Activated naive CD8-positive, alpha-beta T cell treated with anti-CD3 and anti-CD28 coated beads, Interleukin-2, amount 10 ng/mL, durations not matched to agents 7 days and 5 days (primary cell): ENCODE measurements around the gene TAF7L. TPM values are rescaled to one million over a fixed set of nuclear protein-coding genes. Genes with fewer than 3 reads are reported as not detected.

ENCODE experiments used
- ATAC-seq: fragments of 150-1000 bp; cut with Tn5 transposase; one replicate; pipeline ENCODE4 v1.10.0; 2021; ENCODE audit warnings: low read depth, moderate library complexity
- POLR2A ChIA-PET: fragments of 350-600 bp; sonication (Branson Sonifier 250); formaldehyde crosslinking; loops from one replicate; lab custom pipeline; 2021; ENCODE audit warnings: antibody characterized with exemption; lab: Charles Lee
- DNase-seq: peaks from one replicate; pipeline ENCODE4 v3.0.0; 2021
- H3K27ac Mint-ChIP-seq: one replicate; pipeline ENCODE4 v1.8.0; 2022; ENCODE audit warnings: mild to moderate bottlenecking, mixed read lengths
- H3K27me3 Mint-ChIP-seq: one replicate; pipeline ENCODE4 v1.8.0; 2022; ENCODE audit warnings: mild to moderate bottlenecking, moderate library complexity, mixed read lengths
- H3K36me3 Mint-ChIP-seq: one replicate; pipeline ENCODE4 v1.8.0; 2021; ENCODE audit warnings: mild to moderate bottlenecking, mixed read lengths
- H3K4me1 Mint-ChIP-seq: one replicate; pipeline ENCODE4 v1.8.0; 2021; ENCODE audit warnings: mixed read lengths
- H3K4me3 Mint-ChIP-seq: one replicate; pipeline ENCODE4 v1.8.0; 2022; ENCODE audit warnings: mild to moderate bottlenecking, moderate library complexity, mixed read lengths
- H3K9me3 Mint-ChIP-seq: one replicate; pipeline ENCODE4 v1.8.0; 2021; ENCODE audit warnings: mixed read lengths
- total RNA-seq, 2 experiments: library from RNA; stranded (reverse); gene quantifications; one replicate each; pipeline ENCODE4 v1.2.3, GENCODE V29; 2021

Gene TAF7L
- total RNA-seq, 2 experiments from 2014 or later, result not detected

DNA sequence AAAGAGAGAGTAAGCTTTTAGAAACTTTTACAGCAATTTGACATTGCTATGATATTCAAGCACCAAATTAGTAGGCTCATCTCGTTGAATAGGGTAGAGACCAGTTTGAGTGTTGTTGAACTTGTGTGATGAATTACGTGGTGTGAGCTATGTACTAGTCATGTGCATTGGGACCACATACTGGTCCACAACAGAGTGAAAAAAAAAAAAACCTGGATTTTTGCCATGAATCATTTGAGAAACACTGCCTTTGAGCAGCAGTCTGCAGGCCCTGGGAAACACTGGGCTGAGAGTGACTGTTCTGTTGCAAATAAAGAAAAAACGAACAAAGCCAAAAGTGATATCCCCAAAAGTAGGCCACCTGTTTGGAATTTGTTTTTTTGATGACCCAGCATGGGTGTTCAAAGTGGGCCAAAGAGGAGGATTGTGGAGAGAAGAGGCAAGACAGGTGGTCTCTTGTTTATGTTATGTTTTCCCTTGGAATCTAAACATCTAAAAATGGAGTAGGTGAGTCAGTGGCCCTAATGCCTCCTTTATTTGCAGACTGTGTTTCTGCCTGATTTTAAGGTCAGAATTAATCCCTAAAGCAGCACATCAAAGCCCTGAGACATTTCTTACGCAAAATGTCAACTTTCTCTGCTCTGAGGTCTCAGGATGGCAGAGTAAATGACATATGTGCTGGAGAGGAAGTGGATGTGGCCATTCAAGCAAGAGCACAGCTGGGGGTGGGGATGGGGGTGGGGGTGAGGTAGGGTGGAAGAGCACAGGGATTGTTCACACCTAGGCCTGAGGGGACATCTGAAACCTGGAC, 33.5 kb downstream of the TAF7L start:
- DNase-seq (no peak), ATAC-seq (peak; percentile 72)
- Mint-ChIP-seq H3K27me3 (no peaks in the 10 kb centered on the region), H3K27ac (peak overlapping the region; percentile 87), H3K4me3 (peak overlapping the region; percentile 47), H3K9me3 (no peaks in the 10 kb centered on the region), H3K4me1 (peaks cover 12% of the 10 kb centered on the region), H3K36me3 (no peaks in the 10 kb centered on the region)
- POLR2A ChIA-PET, result interaction anchor here (0.7 to 1.0 kb wide), 2 partner anchors 91 to 95 kb away, joined by 3 read pairs; partner anchors contain the start of gene TIMM8A

DNA sequence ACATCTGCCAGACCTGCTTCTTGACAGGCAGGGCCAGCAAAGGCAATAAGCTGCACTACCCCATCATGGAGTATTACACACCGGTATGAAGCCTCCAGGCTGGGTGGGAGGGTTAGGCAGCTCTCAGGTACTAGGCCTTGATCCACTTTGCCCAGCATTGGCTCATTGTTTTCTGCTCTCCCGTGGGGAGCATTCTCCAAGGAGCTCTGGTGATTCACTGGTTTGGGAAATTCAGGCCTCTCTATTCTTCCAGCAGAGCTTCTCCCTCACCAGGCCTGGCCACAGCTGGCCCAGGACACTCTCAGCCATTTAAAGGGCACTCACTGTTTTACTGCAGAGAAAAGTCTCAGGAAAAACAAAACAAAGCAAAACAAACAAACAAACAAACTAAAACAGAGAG, 38.5 kb downstream of the TAF7L start:
- no peak overlapping the region for H3K4me3 Mint-ChIP-seq
- H3K27ac Mint-ChIP-seq, result no peak overlapping the region
- ATAC-seq, result no peak
- H3K36me3 Mint-ChIP-seq, result peaks cover 4% of the 10 kb centered on the region
- DNase-seq, result no peak
- peaks cover 5% of the 10 kb centered on the region for H3K4me1 Mint-ChIP-seq
- no peaks in the 10 kb centered on the region for H3K27me3 Mint-ChIP-seq
- POLR2A ChIA-PET, result no interaction called here
- no peaks in the 10 kb centered on the region for H3K9me3 Mint-ChIP-seq

DNA sequence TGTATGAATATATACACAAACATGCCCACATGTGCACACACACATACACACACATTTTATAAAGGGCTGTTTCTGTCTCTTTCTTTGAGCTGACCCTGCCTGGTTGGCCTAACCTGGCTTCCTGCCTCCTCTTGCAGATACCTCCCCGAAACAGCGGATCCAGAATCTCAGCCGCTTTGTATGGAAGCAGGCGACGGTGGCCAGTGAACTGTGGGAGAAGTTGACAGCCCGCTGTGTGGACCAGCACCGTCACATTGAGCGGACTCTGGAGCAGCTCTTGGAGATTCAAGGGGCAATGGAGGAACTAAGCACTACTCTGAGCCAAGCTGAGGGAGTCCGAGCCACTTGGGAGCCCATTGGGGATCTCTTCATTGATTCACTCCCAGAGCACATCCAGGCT, 49.6 kb downstream of the TAF7L start:
- Mint-ChIP-seq H3K4me3 (no peak overlapping the region), H3K36me3 (no peaks in the 10 kb centered on the region), H3K27ac (no peak overlapping the region), H3K27me3 (no peaks in the 10 kb centered on the region), H3K4me1 (no peaks in the 10 kb centered on the region), H3K9me3 (no peaks in the 10 kb centered on the region)
- ATAC-seq, result no peak
- no peak for DNase-seq
- POLR2A ChIA-PET, result no interaction called here

DNA sequence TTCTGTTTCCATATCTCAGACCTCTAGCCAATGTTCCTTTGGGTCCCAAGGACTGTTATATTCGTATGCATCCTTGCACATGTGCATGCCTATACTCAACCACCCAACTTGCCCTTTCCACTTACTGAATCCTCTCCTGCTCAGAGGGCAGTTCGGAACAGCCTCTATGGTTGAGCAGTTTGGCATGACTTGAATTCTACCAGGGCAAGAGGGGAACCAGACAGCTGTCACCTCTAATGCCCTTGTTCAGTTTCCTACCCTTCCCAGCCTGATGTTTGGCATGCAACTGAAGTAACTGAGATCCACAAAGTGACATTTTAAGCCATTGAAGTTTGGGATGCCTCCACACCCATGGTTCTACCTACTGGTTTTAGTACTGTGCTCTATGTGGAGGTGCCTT, 54.1 kb downstream of the TAF7L start:
- DNase-seq (no peak), ATAC-seq (no peak)
- no peaks in the 10 kb centered on the region for H3K27me3 Mint-ChIP-seq
- H3K27ac Mint-ChIP-seq, result no peak overlapping the region
- POLR2A ChIA-PET, result no interaction called here
- no peaks in the 10 kb centered on the region for H3K9me3 Mint-ChIP-seq
- H3K4me1 Mint-ChIP-seq, result no peaks in the 10 kb centered on the region
- no peak overlapping the region for H3K4me3 Mint-ChIP-seq
- H3K36me3 Mint-ChIP-seq, result no peaks in the 10 kb centered on the region

DNA sequence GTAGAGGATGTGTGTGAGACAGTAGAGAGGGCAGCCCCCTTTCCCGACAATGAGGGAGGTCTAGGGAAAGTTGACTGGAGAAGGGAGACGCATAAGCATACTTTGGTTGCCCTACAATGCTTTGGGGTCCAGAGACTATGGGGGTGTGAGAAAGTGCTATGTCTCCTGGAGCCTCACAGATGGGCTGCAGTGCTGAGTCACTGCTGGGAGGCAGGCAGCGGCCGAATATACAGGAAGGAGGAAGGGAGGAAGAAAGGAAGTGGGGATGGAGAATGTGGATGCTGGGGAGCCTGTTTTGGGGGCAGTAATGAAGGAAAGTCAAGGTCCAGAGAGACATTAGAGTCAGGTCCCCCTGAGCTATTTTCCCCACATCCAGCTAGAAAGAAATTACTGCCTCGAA, 58.8 kb downstream of the TAF7L start:
- POLR2A ChIA-PET, result no interaction called here
- ATAC-seq (no peak), DNase-seq (no peak)
- no peaks in the 10 kb centered on the region for H3K27me3 Mint-ChIP-seq
- H3K27ac Mint-ChIP-seq, result no peak overlapping the region
- H3K4me3 Mint-ChIP-seq, result no peak overlapping the region
- H3K4me1 Mint-ChIP-seq, result no peaks in the 10 kb centered on the region
- no peaks in the 10 kb centered on the region for H3K36me3 Mint-ChIP-seq
- H3K9me3 Mint-ChIP-seq, result no peaks in the 10 kb centered on the region

DNA sequence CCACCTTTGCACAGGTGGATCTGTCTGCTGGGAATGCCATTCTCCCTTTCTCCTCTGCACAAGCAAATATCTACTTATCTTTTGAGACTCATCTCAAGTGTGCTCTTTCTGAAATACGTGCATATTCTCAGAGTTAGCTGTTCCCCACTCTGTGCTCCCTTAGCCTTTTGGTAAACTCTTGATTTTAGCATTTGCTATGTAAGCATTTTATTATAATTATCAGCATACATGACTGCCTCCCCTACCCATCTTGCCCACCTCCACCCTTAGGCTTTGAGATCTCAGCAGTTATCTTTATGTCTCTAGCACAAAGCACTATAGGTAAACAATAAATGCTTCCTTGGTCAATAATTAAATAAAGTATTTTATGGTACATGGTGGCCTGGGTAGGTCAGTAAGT, 60.1 kb downstream of the TAF7L start:
- Mint-ChIP-seq H3K4me3 (no peak overlapping the region), H3K36me3 (no peaks in the 10 kb centered on the region)

DNA sequence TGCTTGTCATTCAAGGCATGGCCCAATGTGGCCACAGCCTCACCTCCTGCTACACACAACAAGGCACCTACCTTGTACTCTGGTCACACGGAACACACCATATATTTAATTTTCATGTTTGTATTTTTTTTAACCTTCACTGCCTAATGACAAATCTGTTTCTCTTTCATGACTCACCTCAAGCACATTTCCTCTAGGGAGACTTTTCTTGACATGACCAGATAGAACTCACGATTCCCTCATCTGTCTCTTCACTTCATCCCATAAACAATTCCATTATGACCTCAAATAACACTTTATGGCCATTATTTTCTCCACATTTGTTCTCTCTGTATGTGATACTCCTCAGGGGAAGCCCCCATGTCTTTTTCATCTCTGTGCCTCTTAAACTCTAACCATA, 60.5 kb downstream of the TAF7L start:
- POLR2A ChIA-PET, result no interaction called here
- ATAC-seq, result no peak
- no peaks in the 10 kb centered on the region for H3K4me1 Mint-ChIP-seq
- no peak overlapping the region for H3K27ac Mint-ChIP-seq
- DNase-seq, result no peak
- no peak overlapping the region for H3K4me3 Mint-ChIP-seq
- H3K9me3 Mint-ChIP-seq, result no peaks in the 10 kb centered on the region
- H3K27me3 Mint-ChIP-seq, result no peaks in the 10 kb centered on the region
- H3K36me3 Mint-ChIP-seq, result no peaks in the 10 kb centered on the region

More for the DNA sequence above, 60.1 kb downstream of the TAF7L start:
- DNase-seq (no peak), ATAC-seq (no peak)
- Mint-ChIP-seq H3K9me3 (no peaks in the 10 kb centered on the region), H3K4me1 (no peaks in the 10 kb centered on the region), H3K27ac (no peak overlapping the region), H3K27me3 (no peaks in the 10 kb centered on the region)
- POLR2A ChIA-PET, result no interaction called here

DNA sequence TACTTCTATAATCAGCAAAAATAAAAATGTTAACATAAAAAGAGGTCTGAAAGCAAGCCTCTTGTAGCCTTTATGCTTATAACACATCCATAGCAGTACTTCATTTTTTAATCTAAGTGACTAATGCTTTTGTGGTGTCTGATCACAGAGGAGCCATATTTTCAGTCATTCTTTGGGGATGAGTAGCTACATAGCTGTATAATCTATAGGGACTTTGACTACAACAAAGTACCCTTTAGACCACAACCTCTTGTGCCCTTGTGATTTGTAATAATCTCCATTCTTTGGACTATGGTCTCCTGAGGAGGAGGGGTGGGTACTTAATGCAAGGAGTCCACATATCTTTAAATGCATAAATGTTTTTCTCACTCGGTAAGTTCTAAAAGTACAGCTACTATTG, 62.0 kb downstream of the TAF7L start:
- H3K4me3 Mint-ChIP-seq, result no peak overlapping the region
- no peaks in the 10 kb centered on the region for H3K36me3 Mint-ChIP-seq

DNA sequence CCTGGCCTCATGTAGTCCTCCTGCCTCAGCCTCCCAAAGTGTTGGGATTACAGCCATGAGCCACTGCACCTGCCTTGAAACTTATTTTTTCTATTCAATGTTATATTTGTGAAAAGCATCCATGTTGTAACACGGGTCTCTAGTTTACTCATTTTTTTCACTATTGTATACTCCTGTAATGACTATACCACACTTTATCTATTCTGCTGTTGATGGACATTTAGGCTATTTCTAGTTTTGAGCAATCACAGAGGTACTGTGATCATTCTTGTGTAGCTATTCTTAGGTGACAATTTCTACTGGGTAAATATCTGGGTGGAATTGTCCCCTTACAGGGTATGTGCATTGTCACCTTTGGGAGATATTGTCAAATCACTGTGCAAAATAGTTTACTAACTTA, 67.9 kb downstream of the TAF7L start:
- Mint-ChIP-seq H3K36me3 (no peaks in the 10 kb centered on the region), H3K27me3 (peaks cover 6% of the 10 kb centered on the region), H3K4me3 (no peak overlapping the region), H3K4me1 (peaks cover 2% of the 10 kb centered on the region), H3K27ac (no peak overlapping the region), H3K9me3 (no peaks in the 10 kb centered on the region)
- POLR2A ChIA-PET, result interaction anchor here (0.6 kb wide), 1 partner anchor 45 kb away, joined by 3 read pairs; no protein-coding TSS in a partner anchor
- ATAC-seq (no peak), DNase-seq (no peak)

More for the DNA sequence above, 62.0 kb downstream of the TAF7L start:
- no peak for ATAC-seq
- H3K27me3 Mint-ChIP-seq, result no peaks in the 10 kb centered on the region
- POLR2A ChIA-PET, result no interaction called here
- DNase-seq, result no peak
- no peaks in the 10 kb centered on the region for H3K9me3 Mint-ChIP-seq
- no peaks in the 10 kb centered on the region for H3K4me1 Mint-ChIP-seq
- no peak overlapping the region for H3K27ac Mint-ChIP-seq

DNA sequence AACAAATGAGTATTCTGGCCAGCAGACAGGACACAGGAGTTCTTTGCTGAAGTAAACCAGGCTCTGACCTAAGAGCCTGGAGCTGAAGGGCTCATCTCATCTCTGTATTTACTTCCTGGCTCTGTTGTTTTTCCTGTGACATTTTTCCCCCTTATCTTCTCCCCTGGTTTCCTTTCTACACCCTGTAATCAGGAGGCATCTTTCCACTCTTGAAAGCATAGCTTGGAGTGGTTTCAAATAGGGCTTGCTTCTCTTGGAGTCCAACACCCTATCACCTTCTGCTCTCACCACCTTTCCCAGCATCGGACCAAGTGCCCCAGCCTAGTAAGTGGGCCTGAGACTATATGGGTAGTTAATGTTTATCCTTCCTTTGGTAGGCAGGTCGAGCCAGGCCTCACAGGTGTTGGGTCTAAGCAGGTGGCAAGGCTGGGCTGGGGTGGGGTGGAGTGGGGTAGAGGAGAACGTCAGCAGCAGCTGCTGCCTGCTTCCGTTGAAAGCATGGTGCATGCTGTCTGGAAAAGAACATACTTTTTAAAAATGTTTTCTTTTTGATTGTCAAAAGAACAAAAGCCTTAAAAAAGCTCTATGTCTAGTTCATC, 70.4 kb downstream of the TAF7L start:
- Mint-ChIP-seq H3K4me3 (no peak overlapping the region), H3K27ac (no peak overlapping the region), H3K4me1 (peaks cover 2% of the 10 kb centered on the region), H3K36me3 (no peaks in the 10 kb centered on the region), H3K9me3 (no peaks in the 10 kb centered on the region), H3K27me3 (peaks cover 6% of the 10 kb centered on the region)
- DNase-seq (no peak), ATAC-seq (no peak)
- POLR2A ChIA-PET, result no interaction called here

DNA sequence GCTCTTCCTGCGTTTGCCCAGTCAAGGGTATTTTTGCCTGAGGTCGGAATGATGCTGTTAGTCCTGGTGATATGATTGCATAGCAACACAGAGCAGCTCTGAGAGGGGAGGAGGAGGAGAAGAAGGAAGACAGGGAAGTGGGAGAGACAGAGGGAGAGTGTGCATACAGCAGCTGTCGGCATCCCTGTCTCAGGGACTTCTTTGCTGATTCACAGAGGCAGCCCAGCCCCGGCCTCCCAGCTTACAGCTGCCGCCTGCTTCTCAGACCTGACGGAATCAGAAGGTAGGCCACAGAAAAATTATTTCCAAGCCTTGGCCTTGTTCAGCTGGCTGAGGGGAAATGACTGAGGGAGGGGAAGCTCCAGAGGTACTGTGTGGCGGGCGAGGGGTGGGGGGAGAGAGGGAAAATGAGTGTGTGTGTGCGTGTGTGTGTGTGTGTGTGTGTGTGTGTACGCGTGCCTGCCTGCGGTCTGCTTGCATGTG, 71.2 kb downstream of the TAF7L start:
- Mint-ChIP-seq H3K4me3 (no peak overlapping the region), H3K36me3 (no peaks in the 10 kb centered on the region), H3K9me3 (no peaks in the 10 kb centered on the region), H3K27ac (no peak overlapping the region), H3K4me1 (peaks cover 2% of the 10 kb centered on the region), H3K27me3 (peaks cover 6% of the 10 kb centered on the region)
- DNase-seq, result no peak
- POLR2A ChIA-PET, result no interaction called here
- no peak for ATAC-seq

DNA sequence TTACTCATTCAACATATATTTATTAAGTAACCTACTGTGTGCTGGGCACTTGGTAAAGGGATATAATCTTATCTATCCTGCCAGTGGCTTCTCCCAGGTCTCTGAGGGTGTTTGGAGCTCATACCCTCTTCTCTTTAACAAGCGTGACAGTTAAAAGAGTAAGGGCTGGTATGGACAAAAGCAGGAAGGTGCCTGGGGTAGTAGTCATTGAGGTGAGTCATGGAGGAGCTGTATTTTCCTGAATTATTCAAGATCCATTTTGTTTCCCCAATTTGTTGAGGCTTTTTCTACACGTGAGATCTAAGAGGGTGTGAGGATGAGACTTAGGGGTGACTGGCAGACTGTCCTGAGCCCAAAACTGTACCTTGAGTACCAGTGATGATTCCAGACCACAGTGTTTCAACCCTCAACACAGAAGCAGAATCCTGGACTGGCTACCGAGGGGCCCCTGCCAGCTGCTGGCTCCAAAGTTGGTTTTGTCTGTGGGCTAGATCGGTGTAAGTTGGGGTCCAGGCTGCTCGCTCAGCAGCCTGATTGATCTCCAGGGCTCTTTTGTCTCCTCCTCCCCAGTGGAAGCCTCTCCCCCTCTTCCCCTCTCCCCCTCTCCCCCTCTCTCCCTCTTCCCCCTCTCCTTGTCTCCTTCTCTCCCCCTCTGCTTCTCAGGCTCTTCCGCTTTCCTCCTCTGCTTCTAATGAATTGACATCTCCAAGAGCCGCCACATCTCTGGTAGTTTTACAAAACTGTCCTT, 71.8 kb downstream of the TAF7L start, which contains the start of gene DRP2:
Gene DRP2 (plus strand): TSS at position 671 of the 748 bp plus-strand sequence. CDS start 11,862 bp downstream, outside the sequence.
- Mint-ChIP-seq H3K4me1 (peaks cover 2% of the 10 kb centered on the region), H3K27me3 (peaks cover 6% of the 10 kb centered on the region), H3K9me3 (no peaks in the 10 kb centered on the region), H3K27ac (no peak within 1 kb of the TSS), H3K4me3 (no peak within 1 kb of the TSS), H3K36me3 (no peaks in the 10 kb centered on the region)
- ATAC-seq (no peak), DNase-seq (no peak)
- POLR2A ChIA-PET, result no interaction called here
